ENCODE measurements around the gene GASK1A. TPM values are rescaled to one million over a fixed set of nuclear protein-coding genes. Genes with fewer than 3 reads are reported as not detected.

Gene GASK1A
- total RNA-seq, 1 experiment from 2014 or later: 1.4 TPM

DNA sequence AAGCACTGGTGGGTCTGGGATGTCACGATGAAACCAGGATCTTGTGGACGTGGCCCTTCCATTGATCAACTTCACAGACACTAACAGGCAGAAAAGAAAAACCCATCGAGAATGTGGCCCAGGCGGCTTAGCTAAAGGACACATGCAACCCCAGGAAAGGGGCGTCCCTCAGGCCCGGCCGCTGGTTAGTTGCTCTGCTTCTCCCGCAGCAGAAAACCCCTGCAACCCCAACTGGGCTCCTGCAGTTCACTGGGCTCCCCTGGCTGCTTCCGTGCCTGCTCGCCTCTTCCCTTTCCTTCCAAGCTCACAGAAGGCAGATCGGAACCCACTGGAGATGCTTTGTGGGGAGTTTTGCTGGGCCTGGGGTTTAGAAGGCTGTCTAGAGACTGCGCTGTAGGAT is 1.1 kb downstream of the GASK1A start:
- H3K27ac ChIP-seq (ENCODE audit: low read depth, low read length, poor library complexity, severe bottlenecking): no peak overlapping the region
- peaks cover 9% of the 10 kb centered on the region for H3K27me3 ChIP-seq (replicated peaks; ENCODE audit: insufficient read depth, low read depth, low read length, poor library complexity)
- ChIA-PET CTCF (no interaction called here), POLR2A (ENCODE audit: low non-redundant PET) (no interaction called here)
- no peaks in the 10 kb centered on the region for H3K4me1 ChIP-seq (ENCODE audit: insufficient read depth, low read length, poor library complexity, severe bottlenecking)
- no peak for TF ChIP-seq EZH2 (IDR thresholded peaks at IDR 0.05; ENCODE audit: borderline replicate concordance, low read depth, low read length, poor library complexity, severe bottlenecking)
- TF ChIP-seq, protein P1, sequence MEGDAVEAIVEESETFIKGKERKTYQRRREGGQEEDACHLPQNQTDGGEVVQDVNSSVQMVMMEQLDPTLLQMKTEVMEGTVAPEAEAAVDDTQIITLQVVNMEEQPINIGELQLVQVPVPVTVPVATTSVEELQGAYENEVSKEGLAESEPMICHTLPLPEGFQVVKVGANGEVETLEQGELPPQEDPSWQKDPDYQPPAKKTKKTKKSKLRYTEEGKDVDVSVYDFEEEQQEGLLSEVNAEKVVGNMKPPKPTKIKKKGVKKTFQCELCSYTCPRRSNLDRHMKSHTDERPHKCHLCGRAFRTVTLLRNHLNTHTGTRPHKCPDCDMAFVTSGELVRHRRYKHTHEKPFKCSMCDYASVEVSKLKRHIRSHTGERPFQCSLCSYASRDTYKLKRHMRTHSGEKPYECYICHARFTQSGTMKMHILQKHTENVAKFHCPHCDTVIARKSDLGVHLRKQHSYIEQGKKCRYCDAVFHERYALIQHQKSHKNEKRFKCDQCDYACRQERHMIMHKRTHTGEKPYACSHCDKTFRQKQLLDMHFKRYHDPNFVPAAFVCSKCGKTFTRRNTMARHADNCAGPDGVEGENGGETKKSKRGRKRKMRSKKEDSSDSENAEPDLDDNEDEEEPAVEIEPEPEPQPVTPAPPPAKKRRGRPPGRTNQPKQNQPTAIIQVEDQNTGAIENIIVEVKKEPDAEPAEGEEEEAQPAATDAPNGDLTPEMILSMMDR (conservative IDR thresholded peaks at IDR 0.05; ENCODE audit: low read depth, low read length): no peak
- BruUV-seq (replicated peaks): no TSS peak
- H3K36me3 ChIP-seq (ENCODE audit: insufficient read depth, low read length, poor library complexity, severe bottlenecking): no peaks in the 10 kb centered on the region
- no peaks in the 10 kb centered on the region for H3K9me3 ChIP-seq (ENCODE audit: low read depth, low read length, poor library complexity, severe bottlenecking)
- intact Hi-C loops (cut with micrococcal nuclease; ENCODE audit: unreplicated experiment): no loop called here
- no peak overlapping the region for H3K4me3 ChIP-seq (ENCODE audit: low read depth, low read length, poor library complexity, severe bottlenecking)
- no peak for DNase-seq (ENCODE audit: low spot score)

DNA sequence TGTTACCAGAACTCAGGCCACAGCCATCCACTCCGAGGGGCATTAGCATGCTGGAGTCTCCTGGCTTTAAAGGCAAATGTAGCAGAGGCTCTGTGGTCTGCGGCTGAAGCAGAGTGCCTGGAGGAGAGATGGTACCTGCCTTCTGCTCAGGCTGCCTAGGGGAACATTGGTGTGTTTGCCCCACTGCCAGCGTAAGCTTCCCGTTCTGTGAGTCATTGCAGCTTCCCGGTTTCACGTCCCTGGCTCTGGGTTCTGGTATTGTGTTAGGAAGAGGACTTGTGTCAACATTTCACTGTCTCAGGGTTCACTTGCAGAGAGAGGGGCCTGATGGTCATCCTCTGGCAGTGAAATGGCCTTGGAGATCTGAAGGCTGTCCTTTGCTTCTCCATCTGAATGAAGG is 1.8 kb downstream of the GASK1A start:
- no peak for DNase-seq (ENCODE audit: low spot score)
- no peaks in the 10 kb centered on the region for H3K4me1 ChIP-seq (ENCODE audit: insufficient read depth, low read length, poor library complexity, severe bottlenecking)
- intact Hi-C loops (cut with micrococcal nuclease; ENCODE audit: unreplicated experiment): no loop called here
- peaks cover 9% of the 10 kb centered on the region for H3K27me3 ChIP-seq (replicated peaks; ENCODE audit: insufficient read depth, low read depth, low read length, poor library complexity)
- CTCF ChIA-PET: no interaction called here
- no peaks in the 10 kb centered on the region for H3K9me3 ChIP-seq (ENCODE audit: low read depth, low read length, poor library complexity, severe bottlenecking)
- no peak overlapping the region for H3K4me3 ChIP-seq (ENCODE audit: low read depth, low read length, poor library complexity, severe bottlenecking)
- H3K27ac ChIP-seq (ENCODE audit: low read depth, low read length, poor library complexity, severe bottlenecking): no peak overlapping the region
- no TSS peak for BruUV-seq (replicated peaks)
- H3K36me3 ChIP-seq (ENCODE audit: insufficient read depth, low read length, poor library complexity, severe bottlenecking): no peaks in the 10 kb centered on the region
- POLR2A ChIA-PET (ENCODE audit: low non-redundant PET): no interaction called here
- TF ChIP-seq EZH2 (IDR thresholded peaks at IDR 0.05; ENCODE audit: borderline replicate concordance, low read depth, low read length, poor library complexity, severe bottlenecking): no peak
- TF ChIP-seq, protein P1 (conservative IDR thresholded peaks at IDR 0.05; ENCODE audit: low read depth, low read length): no peak

DNA sequence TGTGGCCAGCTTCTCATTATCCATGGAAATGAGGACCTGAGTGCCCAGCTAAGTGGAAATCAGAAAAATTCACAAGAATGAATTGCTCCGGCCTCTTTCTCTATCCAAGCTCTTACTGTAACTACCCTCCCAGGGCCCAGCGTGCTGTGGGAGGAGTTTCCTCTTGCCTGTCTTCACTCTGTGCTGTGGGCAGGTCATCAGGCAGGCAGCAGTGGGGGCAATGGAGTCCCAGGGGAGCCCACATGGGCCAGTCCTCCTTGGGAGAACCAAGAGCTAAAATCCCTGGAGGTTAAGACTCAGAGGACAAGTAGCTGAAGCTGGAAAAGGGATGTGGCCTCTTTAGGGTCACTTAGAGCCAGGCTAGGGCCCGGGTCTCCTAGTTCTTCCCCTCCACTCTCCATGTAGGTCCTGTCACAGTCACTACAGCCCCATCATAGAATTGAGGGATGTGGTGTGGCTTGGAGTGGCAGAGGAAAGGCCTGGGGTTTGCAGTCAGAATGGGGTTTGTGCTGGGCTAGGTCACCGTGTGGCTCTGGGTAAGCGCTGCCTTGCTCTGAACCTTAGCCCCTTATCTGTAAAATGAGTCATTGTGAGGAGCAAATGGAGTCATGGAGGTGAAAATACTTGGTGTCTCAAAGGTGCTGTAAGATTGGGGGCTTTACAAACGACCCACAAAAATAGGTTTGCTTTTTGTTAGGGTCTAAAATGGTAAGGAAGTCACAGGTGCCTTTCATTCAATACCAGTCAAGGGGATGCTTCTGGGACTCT is 3.7 kb downstream of the GASK1A start:
- TF ChIP-seq EZH2 (IDR thresholded peaks at IDR 0.05; ENCODE audit: borderline replicate concordance, low read depth, low read length, poor library complexity, severe bottlenecking): no peak
- TF ChIP-seq, protein P1 (conservative IDR thresholded peaks at IDR 0.05; ENCODE audit: low read depth, low read length): no peak
- POLR2A ChIA-PET (ENCODE audit: low non-redundant PET): no interaction called here

More for the DNA sequence above, 3.7 kb downstream of the GASK1A start:
- H3K36me3 ChIP-seq (ENCODE audit: insufficient read depth, low read length, poor library complexity, severe bottlenecking): no peaks in the 10 kb centered on the region
- BruUV-seq (replicated peaks): no TSS peak
- H3K4me1 ChIP-seq (ENCODE audit: insufficient read depth, low read length, poor library complexity, severe bottlenecking): no peaks in the 10 kb centered on the region
- no peaks in the 10 kb centered on the region for H3K9me3 ChIP-seq (ENCODE audit: low read depth, low read length, poor library complexity, severe bottlenecking)
- DNase-seq (ENCODE audit: low spot score): no peak
- no peak overlapping the region for H3K27ac ChIP-seq (ENCODE audit: low read depth, low read length, poor library complexity, severe bottlenecking)
- no peak overlapping the region for H3K4me3 ChIP-seq (ENCODE audit: low read depth, low read length, poor library complexity, severe bottlenecking)
- H3K27me3 ChIP-seq (replicated peaks; ENCODE audit: insufficient read depth, low read depth, low read length, poor library complexity): peaks cover 9% of the 10 kb centered on the region
- intact Hi-C loops (cut with micrococcal nuclease; ENCODE audit: unreplicated experiment): no loop called here
- CTCF ChIA-PET: no interaction called here

Data from A673 (cell line).